A549 (cell line): ENCODE measurements around the gene SLC38A2.

Experiments
- POLR2A ChIP-seq: IDR thresholded peaks from 2 replicates; pipeline ENCODE4 v1.6.1; 2012; ENCODE audit warnings: mild to moderate bottlenecking, low read length
- TF ChIP-seq, protein P1 (sequence below): fragments of >200 bp; sonication (Bioruptor Twin); formaldehyde crosslinking; IDR thresholded peaks from 3 replicates; pipeline ENCODE4 v1.5.1; 2016
- TF ChIP-seq, protein P2 (sequence below): IDR thresholded peaks from 2 replicates; pipeline ENCODE4 v1.6.1; 2012

DNA sequence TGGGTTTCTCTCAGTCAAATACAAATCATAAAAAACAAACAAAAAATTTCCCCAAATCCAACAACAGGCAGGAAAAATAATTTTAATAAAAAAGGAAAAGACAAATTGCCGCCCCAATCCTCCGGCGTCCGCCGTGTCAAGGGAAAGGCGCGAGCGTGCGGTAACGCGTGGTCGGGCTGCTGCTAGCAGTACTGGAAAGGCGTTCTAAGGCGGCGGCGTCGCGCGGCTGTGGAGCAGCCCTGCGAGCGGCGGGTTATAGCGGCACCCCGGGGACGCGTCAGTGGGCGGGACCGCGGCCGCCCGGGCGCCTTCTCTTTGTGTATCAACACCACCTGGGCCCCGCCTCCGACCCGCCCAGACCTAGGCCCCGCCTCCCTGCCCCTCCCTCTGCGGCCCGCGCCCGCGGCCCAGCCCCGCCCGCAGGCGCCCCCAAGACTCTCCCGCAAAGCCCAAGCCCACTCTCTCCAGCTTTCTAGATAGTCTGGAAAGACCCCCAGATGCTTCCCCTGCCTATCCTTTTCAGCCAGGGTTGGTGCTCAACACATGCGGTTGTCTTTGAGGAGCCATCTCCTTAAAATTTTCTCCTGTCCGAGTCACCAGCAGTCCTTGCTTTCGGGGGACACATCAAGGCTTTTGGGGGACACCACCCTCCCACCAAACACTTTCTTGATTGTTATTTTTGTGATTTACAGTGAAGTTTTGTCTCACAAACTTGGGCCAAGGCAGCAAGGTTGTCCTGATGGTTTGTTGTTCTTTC, at the start of gene SLC38A2:
- peak; percentile 99 for TF ChIP-seq POLR2A
- TF ChIP-seq, protein P1, sequence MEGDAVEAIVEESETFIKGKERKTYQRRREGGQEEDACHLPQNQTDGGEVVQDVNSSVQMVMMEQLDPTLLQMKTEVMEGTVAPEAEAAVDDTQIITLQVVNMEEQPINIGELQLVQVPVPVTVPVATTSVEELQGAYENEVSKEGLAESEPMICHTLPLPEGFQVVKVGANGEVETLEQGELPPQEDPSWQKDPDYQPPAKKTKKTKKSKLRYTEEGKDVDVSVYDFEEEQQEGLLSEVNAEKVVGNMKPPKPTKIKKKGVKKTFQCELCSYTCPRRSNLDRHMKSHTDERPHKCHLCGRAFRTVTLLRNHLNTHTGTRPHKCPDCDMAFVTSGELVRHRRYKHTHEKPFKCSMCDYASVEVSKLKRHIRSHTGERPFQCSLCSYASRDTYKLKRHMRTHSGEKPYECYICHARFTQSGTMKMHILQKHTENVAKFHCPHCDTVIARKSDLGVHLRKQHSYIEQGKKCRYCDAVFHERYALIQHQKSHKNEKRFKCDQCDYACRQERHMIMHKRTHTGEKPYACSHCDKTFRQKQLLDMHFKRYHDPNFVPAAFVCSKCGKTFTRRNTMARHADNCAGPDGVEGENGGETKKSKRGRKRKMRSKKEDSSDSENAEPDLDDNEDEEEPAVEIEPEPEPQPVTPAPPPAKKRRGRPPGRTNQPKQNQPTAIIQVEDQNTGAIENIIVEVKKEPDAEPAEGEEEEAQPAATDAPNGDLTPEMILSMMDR = no peak
- TF ChIP-seq, protein P2, sequence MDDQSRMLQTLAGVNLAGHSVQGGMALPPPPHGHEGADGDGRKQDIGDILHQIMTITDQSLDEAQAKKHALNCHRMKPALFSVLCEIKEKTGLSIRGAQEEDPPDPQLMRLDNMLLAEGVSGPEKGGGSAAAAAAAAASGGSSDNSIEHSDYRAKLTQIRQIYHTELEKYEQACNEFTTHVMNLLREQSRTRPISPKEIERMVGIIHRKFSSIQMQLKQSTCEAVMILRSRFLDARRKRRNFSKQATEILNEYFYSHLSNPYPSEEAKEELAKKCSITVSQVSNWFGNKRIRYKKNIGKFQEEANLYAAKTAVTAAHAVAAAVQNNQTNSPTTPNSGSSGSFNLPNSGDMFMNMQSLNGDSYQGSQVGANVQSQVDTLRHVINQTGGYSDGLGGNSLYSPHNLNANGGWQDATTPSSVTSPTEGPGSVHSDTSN = peak; percentile 67; the same call in 1 of the 2 replicates
